Measurements from ENCODE around the gene RAB8A.

GRCh38 chr19:16068696-16069259, 42.9 kb upstream of the RAB8A start:
- TF ChIP-seq POLR2A (IDR thresholded peaks at IDR 0.05): no peak
- TF ChIP-seq CTCF (IDR thresholded peaks at IDR 0.05): no peak

Measured in thyroid gland (tissue), 4 donors.